ENCODE measurements around the gene SLC13A4. TPM values are rescaled to one million over a fixed set of nuclear protein-coding genes. Genes with fewer than 3 reads are reported as not detected.

Gene SLC13A4
- total RNA-seq, 5 donors from 2014 or later (not counting 1 experiment from before 2014, with no cell fraction given), result not detected

GRCh38 chr7:135734343-135734689, 6.3 kb upstream of the SLC13A4 start:
- Mint-ChIP-seq H3K4me3 (no peak overlapping the region), H3K36me3 (no peaks in the 10 kb centered on the region), H3K27me3 (peaks cover 4 to 9% of the 10 kb centered on the region in 2 donors), H3K27ac (no peak overlapping the region), H3K9me3 (no peaks in the 10 kb centered on the region), H3K4me1 (no peaks in the 10 kb centered on the region)
- no peak for ATAC-seq (replicated peaks in 1 of 4)
- Histone ChIP-seq H3K4me1 (ENCODE audit: control insufficient read depth in 1 of 2, extremely low read depth in 1 of 2, insufficient read depth in 2 of 2, low read length in 2 of 2) (no peaks in the 10 kb centered on the region), H3K27me3 (replicated peaks in 1 of 2; ENCODE audit: control insufficient read depth in 2 of 2, extremely low read depth in 1 of 2, insufficient read depth in 2 of 2, low read length in 1 of 2) (peaks cover 0 to 12% of the 10 kb centered on the region in 2 experiments), H3K4me3 (ENCODE audit: control insufficient read depth in 1 of 2, extremely low read depth in 1 of 2, low read length in 1 of 2) (no peak overlapping the region), H3K36me3 (ENCODE audit: control insufficient read depth in 2 of 2, extremely low read depth in 1 of 2, insufficient read depth in 1 of 2, low read length in 1 of 2) (no peaks in the 10 kb centered on the region), H3K9me3 (no peaks in the 10 kb centered on the region), H3K27ac (ENCODE audit: low read length) (no peak overlapping the region)
- DNase-seq, result no peak
- 100% methylated on average over 1 of the region's 1 CpG for WGBS (ENCODE audit: insufficient coverage)
- ChIA-PET CTCF (no interaction called here), POLR2A (no interaction called here)

- no peaks in the 10 kb centered on the region for H3K4me1 ChIP-seq (ENCODE audit: control insufficient read depth in 1 of 2, extremely low read depth in 1 of 2, insufficient read depth in 2 of 2, low read length in 2 of 2)
- H3K27ac ChIP-seq (ENCODE audit: low read length), result no peak overlapping the region
- ATAC-seq (replicated peaks in 1 of 4) (no peak), DNase-seq (no peak)
- no peaks in the 10 kb centered on the region for H3K4me1 Mint-ChIP-seq
- H3K27me3 ChIP-seq (replicated peaks in 1 of 2; ENCODE audit: control insufficient read depth in 2 of 2, extremely low read depth in 1 of 2, insufficient read depth in 2 of 2, low read length in 1 of 2), result peaks cover 0 to 12% of the 10 kb centered on the region in 2 experiments
- no peak overlapping the region for H3K4me3 ChIP-seq (ENCODE audit: control insufficient read depth in 1 of 2, extremely low read depth in 1 of 2, low read length in 1 of 2)
- 92% methylated on average over 21 of the region's 21 CpGs for WGBS (ENCODE audit: insufficient coverage)
- ChIA-PET POLR2A (no interaction called here), CTCF (no interaction called here)
- H3K27ac Mint-ChIP-seq, result no peak overlapping the region
- H3K36me3 Mint-ChIP-seq, result no peaks in the 10 kb centered on the region
- peaks cover 5 to 9% of the 10 kb centered on the region in 2 donors for H3K27me3 Mint-ChIP-seq
- no peaks in the 10 kb centered on the region for H3K36me3 ChIP-seq (ENCODE audit: control insufficient read depth in 2 of 2, extremely low read depth in 1 of 2, insufficient read depth in 1 of 2, low read length in 1 of 2)
- H3K9me3 Mint-ChIP-seq, result no peaks in the 10 kb centered on the region
- H3K4me3 Mint-ChIP-seq, result no peak overlapping the region
- no peaks in the 10 kb centered on the region for H3K9me3 ChIP-seq
These were observed 5.8 kb upstream of the SLC13A4 start for GRCh38 chr7:135733603-135734342.

GRCh38 chr7:135731131-135731530, 3.1 kb upstream of the SLC13A4 start:
- ATAC-seq (replicated peaks in 1 of 4) (no peak), DNase-seq (no peak)
- H3K4me3 Mint-ChIP-seq, result no peak overlapping the region
- Histone ChIP-seq H3K4me1 (ENCODE audit: control insufficient read depth in 1 of 2, extremely low read depth in 1 of 2, insufficient read depth in 2 of 2, low read length in 2 of 2) (no peaks in the 10 kb centered on the region), H3K27me3 (replicated peaks in 1 of 2; ENCODE audit: control insufficient read depth in 2 of 2, extremely low read depth in 1 of 2, insufficient read depth in 2 of 2, low read length in 1 of 2) (peaks cover 0 to 6% of the 10 kb centered on the region in 2 experiments), H3K4me3 (ENCODE audit: control insufficient read depth in 1 of 2, extremely low read depth in 1 of 2, low read length in 1 of 2) (no peak overlapping the region), H3K36me3 (ENCODE audit: control insufficient read depth in 2 of 2, extremely low read depth in 1 of 2, insufficient read depth in 1 of 2, low read length in 1 of 2) (no peaks in the 10 kb centered on the region), H3K9me3 (no peaks in the 10 kb centered on the region), H3K27ac (ENCODE audit: low read length) (no peak overlapping the region)
- WGBS (ENCODE audit: insufficient coverage), result 90% methylated on average over 2 of the region's 4 CpGs
- peaks cover 6 to 9% of the 10 kb centered on the region in 2 donors for H3K27me3 Mint-ChIP-seq
- H3K4me1 Mint-ChIP-seq, result no peaks in the 10 kb centered on the region
- ChIA-PET CTCF (no interaction called here), POLR2A (no interaction called here)
- H3K36me3 Mint-ChIP-seq, result no peaks in the 10 kb centered on the region
- no peak overlapping the region for H3K27ac Mint-ChIP-seq
- H3K9me3 Mint-ChIP-seq, result no peaks in the 10 kb centered on the region

- no peak for DNase-seq
- ChIA-PET CTCF (interaction anchor here in 1 of 2 donors (0.6 kb wide), 1 partner anchor 133 kb away, joined by 3 read pairs; no protein-coding TSS in a partner anchor), POLR2A (no interaction called here)
- Histone ChIP-seq H3K27me3 (replicated peaks in 1 of 2; ENCODE audit: control insufficient read depth in 2 of 2, extremely low read depth in 1 of 2, insufficient read depth in 2 of 2, low read length in 1 of 2) (peaks cover 0 to 6% of the 10 kb centered on the region in 2 experiments), H3K36me3 (ENCODE audit: control insufficient read depth in 2 of 2, extremely low read depth in 1 of 2, insufficient read depth in 1 of 2, low read length in 1 of 2) (no peaks in the 10 kb centered on the region), H3K9me3 (no peaks in the 10 kb centered on the region), H3K4me1 (ENCODE audit: control insufficient read depth in 1 of 2, extremely low read depth in 1 of 2, insufficient read depth in 2 of 2, low read length in 2 of 2) (no peaks in the 10 kb centered on the region), H3K4me3 (ENCODE audit: control insufficient read depth in 1 of 2, extremely low read depth in 1 of 2, low read length in 1 of 2) (no peak overlapping the region), H3K27ac (ENCODE audit: low read length) (no peak overlapping the region)
- no peaks in the 10 kb centered on the region for H3K4me1 Mint-ChIP-seq
- no peaks in the 10 kb centered on the region for H3K36me3 Mint-ChIP-seq
- ATAC-seq (replicated peaks in 1 of 4), result no peak
- peaks cover 5 to 6% of the 10 kb centered on the region in 2 donors for H3K27me3 Mint-ChIP-seq
- no peaks in the 10 kb centered on the region for H3K9me3 Mint-ChIP-seq
- no peak overlapping the region for H3K4me3 Mint-ChIP-seq
- 80% methylated on average over 1 of the region's 5 CpGs for WGBS (ENCODE audit: insufficient coverage)
- no peak overlapping the region for H3K27ac Mint-ChIP-seq
These were observed 1.2 kb upstream of the SLC13A4 start for GRCh38 chr7:135729230-135729629.

- DNase-seq (no peak), ATAC-seq (replicated peaks in 1 of 4) (no peak)
- Mint-ChIP-seq H3K27ac (no peak overlapping the region), H3K4me3 (no peak overlapping the region), H3K4me1 (no peaks in the 10 kb centered on the region), H3K9me3 (no peaks in the 10 kb centered on the region), H3K36me3 (no peaks in the 10 kb centered on the region), H3K27me3 (peaks cover 5 to 13% of the 10 kb centered on the region in 2 donors)
- Histone ChIP-seq H3K27me3 (replicated peaks in 1 of 2; ENCODE audit: control insufficient read depth in 2 of 2, extremely low read depth in 1 of 2, insufficient read depth in 2 of 2, low read length in 1 of 2) (peaks cover 0 to 6% of the 10 kb centered on the region in 2 experiments), H3K36me3 (ENCODE audit: control insufficient read depth in 2 of 2, extremely low read depth in 1 of 2, insufficient read depth in 1 of 2, low read length in 1 of 2) (no peaks in the 10 kb centered on the region), H3K4me3 (ENCODE audit: control insufficient read depth in 1 of 2, extremely low read depth in 1 of 2, low read length in 1 of 2) (no peak overlapping the region), H3K4me1 (ENCODE audit: control insufficient read depth in 1 of 2, extremely low read depth in 1 of 2, insufficient read depth in 2 of 2, low read length in 2 of 2) (no peaks in the 10 kb centered on the region), H3K9me3 (no peaks in the 10 kb centered on the region), H3K27ac (ENCODE audit: low read length) (no peak overlapping the region)
- ChIA-PET CTCF (no interaction called here), POLR2A (no interaction called here)
- 88% methylated on average over 27 of the region's 30 CpGs for WGBS (ENCODE audit: insufficient coverage)
These were observed 894 bp downstream of the SLC13A4 start for GRCh38 chr7:135726911-135727673.

GRCh38 chr7:135726276-135726788, 1.7 kb downstream of the SLC13A4 start:
- Mint-ChIP-seq H3K27ac (no peak overlapping the region), H3K4me1 (no peaks in the 10 kb centered on the region), H3K36me3 (no peaks in the 10 kb centered on the region), H3K4me3 (no peak overlapping the region), H3K9me3 (no peaks in the 10 kb centered on the region), H3K27me3 (peaks cover 8 to 17% of the 10 kb centered on the region in 2 donors)
- no peak overlapping the region for H3K27ac ChIP-seq (ENCODE audit: low read length)
- H3K9me3 ChIP-seq, result no peaks in the 10 kb centered on the region
- H3K4me3 ChIP-seq (ENCODE audit: control insufficient read depth in 1 of 2, extremely low read depth in 1 of 2, low read length in 1 of 2), result no peak overlapping the region
- peaks cover 0 to 14% of the 10 kb centered on the region in 2 experiments for H3K27me3 ChIP-seq (replicated peaks in 1 of 2; ENCODE audit: control insufficient read depth in 2 of 2, extremely low read depth in 1 of 2, insufficient read depth in 2 of 2, low read length in 1 of 2)
- DNase-seq (no peak), ATAC-seq (replicated peaks in 1 of 4) (no peak)
- CTCF ChIA-PET, result no interaction called here
- no peaks in the 10 kb centered on the region for H3K4me1 ChIP-seq (ENCODE audit: control insufficient read depth in 1 of 2, extremely low read depth in 1 of 2, insufficient read depth in 2 of 2, low read length in 2 of 2)
- WGBS (ENCODE audit: insufficient coverage), result 21% methylated on average over 3 of the region's 5 CpGs
- POLR2A ChIA-PET, result no interaction called here
- H3K36me3 ChIP-seq (ENCODE audit: control insufficient read depth in 2 of 2, extremely low read depth in 1 of 2, insufficient read depth in 1 of 2, low read length in 1 of 2), result no peaks in the 10 kb centered on the region

Measured in T-cell (primary cell).